DND-41 (cell line): ENCODE results near the gene PRMT6.

Source experiments
- CTCF ChIP-seq: IDR thresholded peaks from 2 replicates; pipeline ENCODE4 v1.5.1; 2012; ENCODE audit warnings: borderline replicate concordance, low read length, moderate library complexity, mild to moderate bottlenecking; ENCODE audit not compliant: poor library complexity, severe bottlenecking; ENCODE audit errors: extremely low read depth
- EZH2 ChIP-seq: IDR thresholded peaks from 3 replicates; pipeline ENCODE4 v1.6.1; 2012; ENCODE audit warnings: borderline replicate concordance, low read depth, mild to moderate bottlenecking, moderate library complexity, low read length, inconsistent platforms; ENCODE audit not compliant: severe bottlenecking

GRCh38 chr1:107061886-107062285 is 5.4 kb downstream of the PRMT6 start:
- TF ChIP-seq CTCF (no peak), EZH2 (no peak)
